Gastrocnemius medialis (tissue), 4 donors: ENCODE measurements around the gene DBN1. TPM values are rescaled to one million over a fixed set of nuclear protein-coding genes. Genes with fewer than 3 reads are reported as not detected.

Experiments
- ATAC-seq, 2 donors: fragments of 150-250 bp; one replicate each; pipeline ENCODE4 v1.9.1; 2016
- DNase-seq, 2 donors: peaks; one replicate each; pipeline ENCODE4 v3.0.0-alpha.2; 2019
- H3K27ac ChIP-seq, 4 donors: fragments of 200-600 bp; sonication (generic); 1 replicate in 1 of 4; 2 replicates in 3 of 4; pipeline ENCODE4 v1.5.1; 2016 to 2018; ENCODE audit warnings: mild to moderate bottlenecking in 2 of 4, moderate library complexity in 1 of 4
- H3K27me3 ChIP-seq, 3 donors: fragments of 200-600 bp; sonication (generic) in 2 of 3; 1 replicate in 1 of 3; 2 replicates in 2 of 3; pipeline versions ENCODE4 v1.5.1 to v1.6.0; 2016 to 2019; ENCODE audit warnings: mild to moderate bottlenecking in 1 of 3, moderate library complexity in 1 of 3
- H3K36me3 ChIP-seq, 2 donors: fragments of 200-600 bp; sonication (generic) in 1 of 2; one replicate each; pipeline ENCODE4 v1.5.1; 2017 to 2018
- H3K4me1 ChIP-seq, 2 donors: fragments of 200-600 bp; sonication (generic) in 1 of 2; one replicate each; pipeline ENCODE4 v1.5.1; 2016 to 2017; ENCODE audit warnings: mild to moderate bottlenecking in 2 of 2
- H3K4me3 ChIP-seq, 4 donors: fragments of 200-600 bp; sonication (generic) in 3 of 4; 1 replicate in 1 of 4; 2 replicates in 3 of 4; pipeline ENCODE4 v1.5.1; 2016 to 2019; ENCODE audit warnings: mild to moderate bottlenecking in 2 of 4
- H3K9me3 ChIP-seq, 3 donors: fragments of 200-600 bp; sonication (generic) in 2 of 3; 1 replicate in 1 of 3; 2 replicates in 2 of 3; pipeline ENCODE4 v1.5.1; 2016 to 2019
- POLR2A ChIP-seq, 2 donors: fragments of 450-650 bp; IDR thresholded peaks; one replicate each; pipeline ENCODE4 v1.6.1; 2017; ENCODE audit warnings: antibody characterized with exemption in 2 of 2, mild to moderate bottlenecking in 2 of 2, moderate library complexity in 2 of 2
- in situ Hi-C, 4 donors: fragments of 200-750 bp; cut with MboI; loops; one replicate each; pipeline versions ENCODE4 v1.15.0 to v1.8.0; 2017; ENCODE audit warnings: low sequenced_read_pairs in 4 of 4
- intact Hi-C: fragments of 100-400 bp; cut with DNase I; formaldehyde crosslinking; loops from one replicate; pipeline ENCODE4 v1.15.1; 2023; ENCODE audit warnings: low total_unique reads
- total RNA-seq, 4 donors: library from RNA; depleted of rRNA; stranded (reverse); fragments of >200 nt; gene quantifications; one replicate each; pipeline versions ENCODE4 v1.1.0 to v1.2.3, GENCODE V29; 2016
- TF ChIP-seq, protein P1 (sequence below), 5 experiments: fragments of 450-650 bp in 3 of 5; fragments of 200-600 bp in 2 of 5; sonication (generic) in 2 of 5; IDR thresholded peaks in 4 of 5; conservative IDR thresholded peaks in 1 of 5; 1 replicate in 4 of 5; 2 replicates in 1 of 5; pipeline ENCODE4 v1.5.1; 2016 to 2019; ENCODE audit warnings: antibody characterized with exemption in 5 of 5, mild to moderate bottlenecking in 3 of 5, moderate library complexity in 3 of 5

DBN1 gene
- total RNA-seq, 4 donors from 2014 or later: 16.3 to 27.5 (median 23.2) TPM

DNA sequence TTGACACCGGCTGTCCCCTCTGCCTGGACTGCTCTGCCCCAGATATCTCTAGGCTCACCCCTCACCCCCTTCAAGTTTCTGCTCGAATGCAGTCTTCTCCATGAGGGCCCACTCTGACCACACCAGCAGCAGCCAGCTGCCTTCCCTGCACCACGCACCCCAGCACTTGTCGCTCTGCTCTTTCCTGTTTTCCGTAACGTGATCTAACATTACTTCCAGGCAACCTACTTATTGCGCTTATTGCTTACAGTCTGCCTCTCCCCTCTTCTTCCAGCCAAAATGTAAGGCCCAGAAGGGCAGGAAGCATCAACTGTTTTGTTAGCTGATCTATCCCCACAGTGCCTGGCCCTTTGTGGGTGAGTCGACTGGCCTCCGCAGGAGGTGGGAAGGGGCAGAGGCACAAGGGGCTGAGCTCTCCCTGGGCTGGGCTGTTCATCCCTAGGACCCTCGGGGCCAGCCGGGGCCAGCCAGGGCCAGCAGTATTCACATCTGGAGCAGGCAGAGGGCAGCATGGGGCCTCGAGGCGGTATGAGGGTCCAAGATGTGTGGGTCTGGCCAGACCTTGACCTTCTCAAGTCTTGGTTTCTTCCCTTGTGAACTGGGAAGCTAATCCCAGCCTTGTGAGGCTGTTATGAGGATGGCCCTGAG lies 11.6 kb upstream of the DBN1 start:
- Histone ChIP-seq H3K4me3 (no peak overlapping the region), H3K27ac (peak overlapping the region; percentile 80 to 84 (median 82)), H3K36me3 (peaks cover 0 to 37% of the 10 kb centered on the region in 2 donors), H3K27me3 (no peaks in the 10 kb centered on the region), H3K4me1 (peaks cover 29 to 45% of the 10 kb centered on the region in 2 donors), H3K9me3 (no peaks in the 10 kb centered on the region)
- in situ Hi-C loops: no loop called here
- intact Hi-C loops: no loop called here
- DNase-seq (no peak), ATAC-seq (peak; percentile 53 to 69)
- no peak for TF ChIP-seq POLR2A (IDR thresholded peaks at IDR 0.05)
- TF ChIP-seq, protein P1, sequence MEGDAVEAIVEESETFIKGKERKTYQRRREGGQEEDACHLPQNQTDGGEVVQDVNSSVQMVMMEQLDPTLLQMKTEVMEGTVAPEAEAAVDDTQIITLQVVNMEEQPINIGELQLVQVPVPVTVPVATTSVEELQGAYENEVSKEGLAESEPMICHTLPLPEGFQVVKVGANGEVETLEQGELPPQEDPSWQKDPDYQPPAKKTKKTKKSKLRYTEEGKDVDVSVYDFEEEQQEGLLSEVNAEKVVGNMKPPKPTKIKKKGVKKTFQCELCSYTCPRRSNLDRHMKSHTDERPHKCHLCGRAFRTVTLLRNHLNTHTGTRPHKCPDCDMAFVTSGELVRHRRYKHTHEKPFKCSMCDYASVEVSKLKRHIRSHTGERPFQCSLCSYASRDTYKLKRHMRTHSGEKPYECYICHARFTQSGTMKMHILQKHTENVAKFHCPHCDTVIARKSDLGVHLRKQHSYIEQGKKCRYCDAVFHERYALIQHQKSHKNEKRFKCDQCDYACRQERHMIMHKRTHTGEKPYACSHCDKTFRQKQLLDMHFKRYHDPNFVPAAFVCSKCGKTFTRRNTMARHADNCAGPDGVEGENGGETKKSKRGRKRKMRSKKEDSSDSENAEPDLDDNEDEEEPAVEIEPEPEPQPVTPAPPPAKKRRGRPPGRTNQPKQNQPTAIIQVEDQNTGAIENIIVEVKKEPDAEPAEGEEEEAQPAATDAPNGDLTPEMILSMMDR (IDR thresholded peaks at IDR 0.05 in 4 of 5, conservative IDR thresholded peaks at IDR 0.05 in 1 of 5): peak in 1 of 5 experiments; percentile 5

DNA sequence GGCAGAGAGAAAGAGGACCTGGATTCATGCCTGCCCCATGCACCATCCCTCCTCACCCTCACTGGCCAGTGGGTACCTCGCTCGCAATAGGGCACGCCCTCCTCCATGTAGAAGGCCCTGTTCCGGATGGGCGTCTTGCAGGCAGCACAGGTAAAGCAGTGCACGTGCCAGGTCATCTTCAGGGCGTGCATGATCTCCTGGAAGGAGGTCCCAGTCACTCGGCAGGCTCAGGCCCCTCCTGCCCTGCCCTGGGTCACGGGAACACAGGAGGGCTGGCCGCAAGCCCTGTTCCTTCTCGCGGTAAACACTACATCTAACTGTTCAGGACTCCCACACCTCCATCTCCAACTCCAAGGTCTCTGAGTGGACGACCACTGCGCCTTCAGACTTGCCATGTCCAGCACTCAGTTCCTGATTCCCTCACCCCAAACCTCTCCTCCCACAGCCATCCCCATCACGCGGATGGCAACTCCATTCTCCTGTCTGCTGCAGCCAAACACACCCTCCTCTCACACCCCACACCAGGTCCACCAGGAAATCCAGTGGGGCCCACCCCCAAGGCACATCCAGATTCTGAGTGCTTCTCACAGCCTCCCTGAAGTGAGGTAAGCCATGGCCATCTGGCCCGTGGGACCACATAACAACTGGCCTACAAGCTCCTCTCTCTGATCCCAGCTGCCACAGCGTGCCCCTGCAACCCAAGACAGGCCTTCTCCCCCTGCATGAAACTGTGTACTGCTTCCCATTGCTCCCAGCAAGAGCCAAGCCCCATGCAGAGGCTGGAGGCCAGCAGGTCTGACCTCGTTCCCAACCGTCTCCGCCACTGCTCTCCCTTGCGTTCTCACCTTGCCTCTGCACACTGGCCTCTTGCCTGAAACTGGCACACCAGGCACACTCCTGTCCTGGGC lies 10.8 kb upstream of the DBN1 start:
- Histone ChIP-seq H3K4me1 (peaks cover 36 to 53% of the 10 kb centered on the region in 2 donors), H3K27ac (peak overlapping the region; percentile 80 to 84 (median 82)), H3K9me3 (no peaks in the 10 kb centered on the region), H3K4me3 (no peak overlapping the region), H3K36me3 (peaks cover 0 to 30% of the 10 kb centered on the region in 2 donors), H3K27me3 (no peaks in the 10 kb centered on the region)
- intact Hi-C loops: no loop called here
- peak in 1 of 2 donors; percentile 82 for DNase-seq
- in situ Hi-C loops: no loop called here
- TF ChIP-seq, protein P1 (IDR thresholded peaks at IDR 0.05 in 4 of 5, conservative IDR thresholded peaks at IDR 0.05 in 1 of 5): no peak
- TF ChIP-seq POLR2A (IDR thresholded peaks at IDR 0.05): no peak
- peak; percentile 45 to 70 for ATAC-seq

DNA sequence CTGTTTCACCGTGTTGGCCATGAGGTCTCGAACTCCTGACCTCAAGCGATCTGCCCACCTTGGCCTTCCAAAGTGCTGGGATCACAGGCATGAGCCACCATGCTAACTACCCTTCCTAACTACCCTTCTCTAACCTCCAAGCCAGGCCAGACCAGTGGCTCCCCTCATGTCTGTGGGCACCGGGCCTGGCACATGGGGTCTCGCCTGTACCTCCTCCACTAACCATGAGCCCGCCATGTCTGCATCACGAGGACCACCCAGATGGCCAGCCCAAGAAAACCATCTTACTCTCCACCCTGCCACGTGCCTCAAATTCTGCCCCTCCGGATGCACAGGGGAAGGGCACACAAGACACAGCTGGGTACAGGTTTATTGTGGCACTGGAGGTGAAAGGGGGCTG lies 9.6 kb upstream of the DBN1 start:
- ATAC-seq: no peak
- peaks cover 0 to 19% of the 10 kb centered on the region in 2 donors for H3K36me3 ChIP-seq
- no peak for TF ChIP-seq POLR2A (IDR thresholded peaks at IDR 0.05)
- TF ChIP-seq, protein P1 (IDR thresholded peaks at IDR 0.05 in 4 of 5, conservative IDR thresholded peaks at IDR 0.05 in 1 of 5): no peak
- peak overlapping the region; percentile 80 to 84 (median 82) for H3K27ac ChIP-seq
- no peak for DNase-seq
- intact Hi-C loops: no loop called here
- no peaks in the 10 kb centered on the region for H3K27me3 ChIP-seq
- peaks cover 48 to 65% of the 10 kb centered on the region in 2 donors for H3K4me1 ChIP-seq
- in situ Hi-C loops: no loop called here
- H3K9me3 ChIP-seq: no peaks in the 10 kb centered on the region
- no peak overlapping the region for H3K4me3 ChIP-seq

DNA sequence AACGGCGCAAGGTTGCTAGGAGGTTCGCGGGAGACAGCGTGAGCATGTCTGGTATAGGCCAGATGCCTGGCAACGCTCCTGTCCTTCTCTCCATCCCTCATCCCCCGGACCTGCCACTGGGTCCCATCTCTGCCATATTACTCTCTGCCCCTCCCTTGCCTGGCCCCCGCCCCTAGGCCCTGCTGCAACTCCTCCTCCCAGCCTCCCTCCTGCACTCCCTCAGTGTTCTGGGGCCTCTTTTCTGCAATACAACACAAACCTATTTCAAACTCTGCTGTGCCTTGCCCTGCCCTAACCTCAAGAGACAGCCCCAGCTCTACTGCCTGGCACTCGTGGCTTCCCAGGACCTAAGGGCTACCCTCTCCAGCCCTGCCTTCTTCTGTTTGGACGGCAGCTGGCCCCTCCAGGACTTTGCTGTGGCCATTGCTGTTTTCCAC lies 8.9 kb upstream of the DBN1 start:
- DNase-seq (no peak), ATAC-seq (no peak)
- intact Hi-C loops (no loop called here), in situ Hi-C loops (no loop called here)
- Histone ChIP-seq H3K27me3 (no peaks in the 10 kb centered on the region), H3K4me3 (no peak overlapping the region), H3K27ac (peak overlapping the region in 3 of 4 donors; percentile 81 to 96 (median 83)), H3K9me3 (no peaks in the 10 kb centered on the region), H3K4me1 (peaks cover 49 to 70% of the 10 kb centered on the region in 2 donors), H3K36me3 (peaks cover 0 to 12% of the 10 kb centered on the region in 2 donors)
- TF ChIP-seq, protein P1 (IDR thresholded peaks at IDR 0.05 in 4 of 5, conservative IDR thresholded peaks at IDR 0.05 in 1 of 5): no peak
- no peak for TF ChIP-seq POLR2A (IDR thresholded peaks at IDR 0.05)
